Measurements from ENCODE around the gene PODN.

PODN gene

DNA sequence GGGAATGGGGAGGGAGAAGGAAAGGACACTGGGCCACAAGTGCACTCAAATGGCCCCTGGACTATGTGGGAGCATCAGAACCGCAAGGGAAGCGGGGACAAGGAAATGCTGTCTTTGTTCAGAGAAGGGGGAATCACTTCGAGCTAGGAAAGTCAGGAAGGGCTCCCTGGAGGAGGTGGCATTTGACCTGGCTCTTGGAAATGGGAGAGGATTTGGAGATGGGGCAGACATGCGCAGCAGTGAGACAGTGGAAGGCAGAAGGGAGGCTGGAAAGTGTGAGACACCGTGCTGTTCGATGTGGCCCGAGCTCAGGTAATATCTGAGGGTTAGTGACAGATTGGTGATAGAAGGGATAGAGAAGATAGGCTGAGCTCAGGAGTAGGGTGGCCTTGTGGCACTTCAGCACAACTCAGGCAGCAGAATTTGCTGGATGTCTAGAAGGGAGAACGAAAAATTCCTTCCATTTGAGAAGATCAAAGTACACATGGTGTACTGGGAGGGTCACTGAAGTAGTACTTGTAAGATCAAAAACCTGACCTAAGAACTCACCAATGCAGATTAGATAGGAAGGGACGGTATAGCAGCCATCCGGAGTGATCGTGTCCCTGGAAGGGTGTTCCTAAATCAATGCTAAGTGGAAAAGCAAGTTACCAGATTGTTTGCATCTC is 55.1 kb downstream of the PODN start:
- no peak for DNase-seq

DNA sequence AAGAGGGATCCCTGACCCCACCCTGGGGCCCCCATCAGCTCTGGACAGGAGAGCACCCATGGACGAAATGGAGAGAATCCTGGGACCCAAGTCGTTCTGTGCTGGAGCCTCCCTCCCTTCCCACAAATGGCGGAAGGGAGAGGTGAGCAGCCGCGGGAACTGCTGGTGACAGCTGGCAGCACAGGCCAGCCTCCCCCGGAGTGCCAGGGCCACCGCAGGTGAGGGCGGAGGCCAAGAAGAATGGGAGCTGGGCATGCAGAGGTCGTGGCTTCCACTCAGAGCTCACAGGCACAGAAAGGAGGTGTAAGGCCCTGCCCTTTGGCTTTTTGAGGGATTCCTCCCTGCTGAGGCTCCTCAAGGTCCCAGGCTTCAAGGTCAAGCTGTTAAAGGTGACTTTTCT is 55.8 kb downstream of the PODN start:
- DNase-seq, result no peak

DNA sequence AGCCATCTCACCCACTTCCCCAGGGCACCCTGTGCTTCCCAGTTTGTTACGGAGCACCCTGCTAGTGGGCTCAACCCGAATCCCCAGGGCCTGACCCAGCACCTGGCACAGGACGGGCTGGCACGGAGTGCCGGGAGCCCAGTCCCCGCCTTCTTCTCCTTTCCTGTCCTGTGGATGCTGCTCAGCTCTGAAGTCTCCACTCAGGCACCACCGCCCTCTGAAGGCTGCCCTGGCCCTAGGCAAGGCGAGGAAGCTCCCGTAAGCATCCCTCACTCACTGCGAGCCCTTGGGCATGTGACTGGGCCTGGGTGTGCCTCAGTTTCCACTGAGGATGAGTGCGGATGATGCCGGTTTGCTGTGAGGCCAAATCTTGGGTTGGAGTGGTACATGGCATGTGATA is 58.6 kb downstream of the PODN start:
- no peak for DNase-seq

DNA sequence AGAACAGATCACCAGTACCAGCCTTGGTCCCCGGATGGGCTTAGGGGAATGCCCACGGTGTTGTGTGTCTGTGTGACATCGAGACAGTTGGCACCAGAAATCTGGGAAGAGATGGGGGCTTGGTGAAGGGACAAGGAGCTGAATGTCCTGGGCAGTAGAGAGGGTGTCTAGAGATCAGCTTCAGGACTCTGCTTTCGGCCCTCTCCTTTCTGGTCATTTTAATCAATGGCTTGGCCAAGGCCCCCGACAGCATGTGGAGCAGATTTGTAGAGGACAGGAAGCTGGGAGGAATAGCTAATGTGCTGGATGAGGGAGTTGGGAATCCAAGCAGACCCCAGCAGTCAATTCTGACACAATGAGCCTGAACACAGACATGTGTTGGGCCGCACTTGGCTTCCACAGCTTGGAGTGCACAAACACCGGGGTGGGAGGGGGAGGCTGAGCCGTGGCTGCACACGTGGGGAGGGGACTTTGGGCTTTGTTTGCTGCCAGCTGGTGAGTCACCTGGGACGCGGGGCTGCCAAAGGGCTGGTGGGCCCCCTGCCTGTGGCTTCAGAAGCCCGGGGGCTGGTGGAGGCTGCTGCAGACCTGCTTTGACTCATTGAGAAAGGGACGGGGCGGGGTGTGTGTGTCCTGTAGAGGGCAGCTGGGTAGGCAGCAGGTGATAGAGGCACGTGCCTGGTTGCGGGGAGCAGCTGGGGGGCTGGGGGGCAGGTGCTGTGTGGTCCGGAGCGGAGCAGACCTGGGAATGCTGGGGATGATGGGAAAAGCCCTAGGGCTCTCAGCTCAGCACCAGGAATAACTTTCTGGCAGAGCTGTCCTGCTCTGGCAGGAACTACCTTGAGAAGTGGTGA is 59.5 kb downstream of the PODN start:
- no peak for DNase-seq

DNA sequence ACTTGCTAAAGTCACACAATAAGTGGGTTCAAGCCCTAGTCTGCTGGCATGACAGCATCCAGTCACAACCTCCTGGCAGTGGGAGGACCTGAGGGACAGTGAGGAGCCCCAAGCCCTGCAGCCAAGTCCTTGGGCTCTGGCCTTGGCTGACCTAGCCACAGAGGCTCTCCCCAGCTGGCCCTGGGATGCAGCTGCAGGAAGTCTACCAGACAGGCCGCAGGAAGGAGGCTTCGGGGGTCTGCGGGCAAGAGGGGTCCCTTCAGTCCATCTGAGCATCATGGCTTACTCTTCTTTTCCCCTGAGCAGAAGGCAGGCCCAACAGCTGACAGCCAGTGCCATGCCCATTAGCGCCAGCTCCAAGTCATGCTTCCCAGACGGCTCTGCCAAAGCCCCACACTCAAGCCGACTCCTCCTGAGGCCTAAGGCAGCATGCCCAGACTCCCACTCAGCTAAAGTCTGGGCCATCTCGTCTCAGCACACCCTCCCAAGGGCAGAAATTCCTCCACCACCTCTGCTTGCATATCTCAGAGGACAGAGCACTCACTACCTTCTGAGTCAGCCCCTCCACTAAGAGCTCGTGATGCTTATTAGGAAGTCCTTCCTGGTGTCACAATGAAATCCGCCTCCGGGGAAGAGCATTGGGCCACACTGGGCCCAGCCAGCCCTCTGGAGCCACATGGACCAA is 60.3 kb downstream of the PODN start:
- no peak for DNase-seq

DNA sequence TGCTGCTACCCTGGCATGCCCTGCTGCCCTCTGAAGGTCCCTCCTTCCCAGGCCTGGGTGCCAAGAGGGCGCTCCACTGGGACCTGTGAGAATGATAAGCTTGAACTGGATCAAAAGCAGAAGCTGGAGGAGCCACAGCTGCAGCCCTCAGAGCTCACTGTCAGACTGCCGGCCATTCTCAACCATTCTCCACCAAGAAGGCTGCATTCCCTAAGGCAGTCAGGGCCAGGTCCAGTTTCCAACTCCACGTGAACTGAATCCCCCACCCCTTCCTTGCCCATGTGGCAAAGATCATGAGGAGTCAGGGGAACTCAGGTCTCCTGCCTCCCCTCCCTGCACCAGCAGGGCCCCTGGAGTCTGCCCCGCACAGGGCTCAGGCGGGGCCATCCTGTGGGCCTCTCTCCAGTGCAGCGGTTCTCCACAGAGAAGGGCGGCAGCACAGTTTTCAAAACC is 61.0 kb downstream of the PODN start:
- DNase-seq, result no peak

DNA sequence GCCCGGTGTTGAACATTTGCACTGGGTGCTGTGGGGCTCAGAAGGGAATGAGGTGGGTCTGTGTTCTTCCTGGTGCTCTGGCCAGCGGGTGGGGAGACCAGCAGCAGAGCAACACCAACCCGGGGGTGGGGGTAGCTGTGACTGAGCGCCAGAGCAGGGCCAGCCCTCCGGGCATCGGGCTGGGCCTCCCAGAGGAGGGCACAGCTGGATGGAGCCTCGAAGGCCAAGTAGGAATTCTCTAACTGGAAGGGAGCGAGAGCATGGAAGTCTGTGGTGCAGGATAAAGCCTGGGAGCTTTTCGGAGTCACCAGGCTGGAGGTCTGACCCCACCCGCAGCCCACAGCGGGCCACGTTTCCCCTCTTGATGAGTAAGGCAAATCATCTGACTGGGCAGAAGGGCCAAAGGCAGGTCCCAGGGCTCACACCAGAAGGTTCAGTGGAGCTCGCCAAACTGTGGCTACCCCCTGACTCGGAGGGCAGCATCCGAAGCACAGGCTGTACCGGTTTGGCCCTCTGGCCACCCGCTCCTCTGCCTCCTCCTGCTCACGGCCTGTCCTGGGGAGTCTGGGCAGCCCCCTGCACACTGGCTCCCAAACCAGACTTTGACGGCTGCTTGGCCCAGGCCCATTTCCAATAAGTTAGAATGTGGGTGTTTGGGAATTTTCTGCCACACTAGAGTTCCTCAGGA is 61.6 kb downstream of the PODN start:
- DNase-seq, result no peak

DNA sequence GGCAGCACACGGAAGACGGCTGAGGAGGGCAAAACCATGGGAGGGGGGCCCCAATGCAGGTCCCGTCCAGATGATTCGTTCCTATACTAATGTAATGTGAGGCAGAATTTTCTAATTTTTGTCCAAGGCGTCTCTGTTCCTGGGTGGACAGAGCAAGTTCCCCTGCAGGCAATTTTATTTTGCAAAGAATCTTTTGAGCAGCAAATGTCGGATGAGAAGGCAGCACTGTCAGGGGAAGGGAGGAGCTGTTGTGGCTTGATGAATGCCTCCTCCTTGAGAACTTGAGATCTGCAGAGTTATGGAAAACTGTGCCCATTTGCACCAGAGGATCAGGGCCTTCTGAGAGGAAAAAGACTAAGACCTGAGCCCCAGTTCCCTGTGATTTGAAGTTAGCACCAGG is 63.1 kb downstream of the PODN start:
- DNase-seq, result no peak

DNA sequence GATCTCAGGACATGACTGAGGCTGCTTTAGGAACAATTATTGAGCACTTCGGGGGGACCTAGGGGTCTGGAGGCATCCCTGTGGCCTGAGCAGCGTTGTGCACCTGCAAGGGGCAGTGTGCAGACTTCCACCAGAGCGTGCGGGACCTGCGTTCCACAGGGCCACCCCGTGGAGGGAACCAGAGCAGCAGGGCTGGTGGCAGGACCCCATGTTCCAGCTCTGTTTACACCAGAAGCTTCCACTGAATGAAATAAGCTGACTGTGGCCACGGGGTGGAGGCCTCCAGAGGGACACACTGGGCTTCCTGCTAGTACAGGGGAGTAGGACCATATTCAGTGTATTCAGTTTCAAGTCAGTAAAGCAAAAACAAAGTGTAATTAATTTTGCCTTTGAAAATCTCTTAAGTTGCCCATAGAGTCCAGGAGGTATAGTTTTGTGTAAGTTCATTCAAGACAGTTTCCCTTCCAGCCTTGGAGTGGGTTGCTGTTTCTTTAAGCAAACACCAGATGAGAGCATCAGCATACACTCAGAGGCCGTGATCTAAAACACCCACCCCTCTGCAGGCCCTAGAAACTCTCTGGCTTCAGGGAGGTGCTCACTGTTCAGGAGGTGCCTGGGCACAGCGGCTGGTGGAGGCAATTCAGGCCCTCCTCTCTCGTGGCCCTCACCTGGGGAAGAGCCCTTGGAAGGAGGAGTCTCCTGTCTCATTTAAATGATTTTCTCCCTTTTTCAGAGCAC is 63.8 kb downstream of the PODN start:
- no peak for DNase-seq

DNA sequence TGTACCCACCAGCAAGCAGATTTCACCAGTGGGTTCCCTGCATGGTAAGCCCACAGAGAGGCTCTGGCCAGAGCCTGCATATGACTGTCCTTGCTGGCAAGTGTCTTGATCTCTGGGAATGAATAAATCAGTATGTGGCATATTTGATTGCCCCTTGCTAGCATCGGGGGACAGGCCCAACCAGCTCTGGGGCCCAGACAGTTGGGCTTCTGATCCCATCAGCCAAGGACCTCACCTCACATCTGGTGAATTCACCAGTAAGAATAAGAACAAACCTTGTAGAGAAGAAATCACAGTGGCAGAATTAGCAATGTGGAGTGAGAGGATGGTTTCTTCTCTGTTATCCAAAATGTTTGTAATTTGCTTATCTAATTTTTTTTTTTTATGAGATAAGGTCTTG is 64.5 kb downstream of the PODN start:
- no peak for DNase-seq

DNA sequence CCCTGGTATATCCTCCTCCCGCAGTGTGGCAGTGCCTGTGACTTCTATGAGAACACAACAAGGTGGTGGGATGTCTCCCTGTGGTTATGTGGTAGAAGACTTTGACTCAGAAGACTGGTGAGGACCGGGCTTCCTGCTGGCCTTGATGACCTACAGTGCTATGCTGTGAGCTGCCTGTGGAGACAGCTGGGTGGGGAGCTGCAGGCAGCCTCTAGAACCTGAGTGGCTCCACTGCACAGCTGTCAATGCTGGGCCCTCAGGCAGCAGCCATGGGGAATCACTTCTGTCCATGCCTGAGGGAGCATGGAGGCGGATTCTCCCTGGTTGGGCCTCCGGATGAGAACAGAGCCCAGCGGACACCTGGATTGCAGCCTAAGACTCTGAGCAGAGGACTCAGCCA is 65.5 kb downstream of the PODN start:
- no peak for DNase-seq

DNA sequence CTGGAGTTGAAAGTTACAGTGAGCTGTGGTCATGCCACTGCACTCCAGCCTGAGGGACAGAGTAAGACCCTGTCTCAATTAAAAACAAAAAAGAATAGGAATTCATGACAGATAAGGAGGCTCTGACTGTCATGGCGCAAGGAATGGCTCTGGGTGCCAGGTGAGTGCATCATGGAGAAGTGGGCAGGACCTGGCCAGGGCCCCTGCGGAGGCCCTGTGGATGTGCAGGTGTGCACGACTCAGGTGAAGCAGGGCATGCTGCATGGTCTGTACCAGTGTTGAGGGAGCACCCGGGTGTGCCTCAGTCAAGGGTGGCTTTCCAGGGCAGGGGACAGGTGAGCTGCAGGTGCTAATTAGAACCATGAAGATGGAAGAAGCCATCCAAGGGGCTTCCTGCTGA is 66.4 kb downstream of the PODN start:
- DNase-seq, result no peak

DNA sequence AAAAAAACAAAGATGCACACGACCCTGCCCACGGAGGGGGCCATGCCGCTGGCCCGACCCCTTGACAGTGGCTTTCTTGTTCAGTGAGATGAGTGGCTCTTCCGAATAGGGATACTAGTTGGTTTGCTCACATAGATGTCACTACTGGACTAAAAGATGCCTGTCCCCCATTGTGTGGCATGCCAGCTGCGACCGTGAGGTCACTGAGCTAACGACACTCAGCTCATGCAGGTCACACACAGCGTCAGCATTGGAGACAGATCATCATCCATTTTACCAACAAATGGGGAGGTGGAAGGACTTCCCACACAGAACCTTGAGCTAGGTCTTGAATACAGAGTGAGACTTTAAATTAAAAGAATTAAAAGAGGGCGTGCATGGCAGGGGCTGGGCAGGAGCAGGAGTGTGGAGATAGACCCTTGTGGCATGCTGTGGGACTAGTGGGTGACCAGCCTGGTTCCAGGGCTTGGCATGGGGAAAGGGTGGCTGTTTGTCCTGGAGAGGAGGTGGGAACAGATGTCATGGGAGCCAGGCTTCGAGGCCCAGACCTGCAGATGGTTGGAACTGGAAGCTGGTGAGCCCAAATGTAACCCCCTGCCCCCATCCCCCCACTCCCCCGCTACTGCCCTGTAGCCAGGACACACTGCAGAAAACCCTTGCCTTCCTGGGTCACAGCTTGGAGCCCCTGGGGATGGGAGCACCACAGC is 68.0 kb downstream of the PODN start:
- no peak for DNase-seq

DNA sequence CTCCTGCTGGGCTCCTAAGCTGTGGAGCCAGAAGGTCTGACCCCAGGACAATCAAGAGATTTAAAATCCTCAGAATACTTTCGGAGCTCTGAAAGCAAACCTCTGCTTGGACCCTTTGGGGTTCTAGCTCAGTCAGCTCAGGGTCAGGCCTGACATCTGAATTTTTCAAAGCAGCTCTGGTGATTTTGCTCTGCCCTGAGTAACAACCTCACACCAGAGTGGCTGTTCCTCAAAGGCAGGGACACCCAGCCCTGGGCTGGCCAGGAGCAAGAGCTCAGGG is 68.5 kb downstream of the PODN start:
- no peak for DNase-seq

DNA sequence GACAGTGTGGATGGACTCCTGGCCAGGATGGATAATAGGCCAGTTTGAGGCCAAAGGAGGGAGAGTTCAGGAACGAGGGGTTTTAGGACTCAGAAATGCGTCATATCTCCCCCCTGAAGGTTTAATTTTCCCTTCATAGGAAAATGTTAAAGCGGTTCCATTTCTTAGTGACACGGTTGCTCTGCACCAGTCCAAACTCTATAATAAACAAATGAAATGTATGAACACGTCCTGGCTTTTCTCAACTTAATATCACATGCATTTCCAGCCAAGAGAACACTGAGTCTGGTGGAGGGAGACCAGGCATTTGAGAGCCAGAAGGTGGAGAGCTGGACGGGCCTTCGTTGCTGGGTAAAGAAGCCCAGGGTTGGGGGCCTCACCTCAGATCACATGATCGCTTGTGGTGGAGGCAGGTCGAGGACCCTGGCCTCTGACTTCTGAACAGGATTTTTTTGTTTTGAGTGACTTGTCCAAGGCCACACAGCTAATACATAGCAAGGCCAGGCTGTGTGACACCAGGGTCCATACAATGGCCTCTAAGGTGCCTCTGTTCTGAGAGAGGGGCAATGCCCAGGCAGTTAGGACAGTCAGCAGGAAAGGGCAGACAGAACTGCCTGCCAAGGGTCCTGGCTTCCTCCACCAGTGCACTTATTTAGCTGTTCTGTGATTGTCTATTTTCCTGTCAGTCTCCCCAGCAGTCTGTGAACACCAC is 69.0 kb downstream of the PODN start:
- no peak for DNase-seq

DNA sequence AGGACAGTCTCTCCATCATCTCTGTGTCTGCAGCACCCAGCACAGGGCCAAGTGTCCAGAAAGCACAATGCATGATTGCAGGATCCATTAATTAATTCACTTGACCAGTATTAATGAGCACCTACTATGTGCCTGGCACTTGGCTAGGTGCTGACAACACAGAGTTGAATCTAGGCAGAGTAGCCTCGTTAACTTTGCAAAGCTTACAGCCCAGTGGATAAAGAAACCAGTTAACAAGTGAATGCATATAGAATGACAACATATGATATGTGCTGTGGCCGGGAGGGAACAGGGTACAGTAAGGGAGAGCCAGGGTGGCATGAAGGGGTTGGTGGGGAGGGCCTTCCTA is 69.6 kb downstream of the PODN start:
- DNase-seq, result no peak

DNA sequence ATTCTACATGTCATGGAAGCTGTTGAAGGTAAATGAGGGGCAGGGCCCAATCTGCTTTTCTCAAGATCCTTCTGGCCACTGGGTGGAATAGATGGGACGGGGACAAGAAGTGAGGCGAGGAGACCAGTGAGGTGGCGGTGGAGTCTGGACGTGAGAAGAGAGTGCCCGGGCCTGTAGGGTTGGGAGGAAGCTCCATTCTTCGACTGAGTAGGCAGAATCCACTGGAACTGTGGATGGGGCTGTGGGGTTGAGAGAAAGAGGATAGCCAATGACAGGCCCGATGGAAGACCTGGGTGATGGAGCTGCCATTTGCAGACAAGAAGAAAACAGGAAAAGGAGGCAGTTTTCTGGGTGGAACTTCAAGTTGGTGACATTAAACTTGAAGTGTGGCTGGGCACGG is 70.2 kb downstream of the PODN start:
- DNase-seq, result no peak

DNA sequence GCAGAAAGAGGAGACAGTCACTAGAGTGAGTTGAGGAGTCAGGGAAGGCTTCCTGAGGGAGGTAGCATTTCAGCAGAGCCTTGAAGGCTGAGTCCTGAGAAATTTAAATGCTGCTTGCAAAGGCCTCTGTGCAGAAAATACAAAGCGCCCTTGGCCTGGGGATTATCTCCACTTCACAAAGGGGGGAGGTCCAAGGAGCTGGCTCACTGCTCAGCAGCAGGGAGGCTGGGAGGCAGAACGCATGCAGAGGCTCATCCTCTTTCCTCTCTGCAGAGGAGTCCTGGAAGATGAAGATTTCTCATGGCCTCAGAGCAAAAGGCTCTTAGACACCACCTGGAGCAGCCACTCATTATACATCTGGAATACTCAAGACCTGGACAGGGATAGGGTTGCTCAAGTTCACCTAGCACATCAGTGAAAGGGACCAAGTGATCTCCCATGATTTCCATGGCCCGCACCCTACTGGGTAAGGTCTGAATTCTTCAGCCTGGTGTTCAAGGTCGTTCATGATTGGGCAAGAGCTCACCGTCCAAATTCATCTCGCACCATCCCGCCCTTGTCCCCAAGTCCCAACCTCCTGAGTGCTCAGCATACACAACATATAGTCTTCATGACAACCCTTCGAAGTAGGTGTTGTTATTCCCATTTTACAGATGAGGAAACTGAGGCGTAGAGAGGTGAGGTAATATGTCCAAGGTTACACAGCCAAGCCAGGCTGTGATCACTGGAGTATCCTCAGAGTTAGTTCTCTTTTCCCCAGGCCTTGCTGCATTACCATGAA is 71.4 kb downstream of the PODN start:
- no peak for DNase-seq

DNA sequence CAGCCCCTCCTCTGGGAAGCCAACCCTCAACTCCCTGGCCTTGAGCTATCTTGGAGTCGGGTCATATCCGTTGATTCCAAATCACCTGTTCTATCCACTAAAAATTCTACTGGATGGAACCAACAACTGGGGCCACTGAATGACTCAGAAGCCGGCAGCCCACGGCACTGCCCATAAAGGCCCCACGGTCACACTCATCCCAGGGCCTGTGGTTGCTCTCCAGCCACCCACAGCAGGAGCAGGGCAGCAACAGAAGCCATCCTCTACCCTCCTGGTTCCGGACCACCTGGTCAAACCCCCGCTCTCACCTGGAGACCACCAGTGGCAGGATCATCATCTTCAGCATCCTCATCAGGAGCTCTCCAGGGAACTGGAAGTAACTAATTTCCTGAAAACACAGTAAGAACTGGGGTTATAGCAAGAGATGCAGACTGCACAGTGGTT is 72.1 kb downstream of the PODN start:
- DNase-seq, result no peak

Measured in NCI-H774 (cell line).